GM12878 (cell line): ENCODE data around the gene MND1. TPM values are rescaled to one million over a fixed set of nuclear protein-coding genes. Genes with fewer than 3 reads are reported as not detected.

Source experiments
- ATAC-seq: fragments of 200-7000 bp; cut with Tn5 transposase; 3 replicates; pipeline ENCODE4 v1.9.1; 2020; ENCODE audit warnings: mild to moderate bottlenecking, moderate library complexity
- BruUV-seq: library from RNA; stranded (reverse); fragments of 400-500 nt; replicated peaks from 2 replicates; lab custom pipeline; 2021; lab: Mats Ljungman, UMichigan
- CTCF ChIA-PET: fragments of 300-600 bp; sonication (Branson Sonifier 250); formaldehyde crosslinking; extraction: SDS; loops from one replicate; lab custom pipeline; 2021; ENCODE audit warnings: inconsistent platforms; lab: Yijun Ruan, JAX
- POLR2A ChIA-PET: fragments of 350-600 bp; formaldehyde crosslinking; extraction: SDS; loops from one replicate; lab custom pipeline; 2021; ENCODE audit warnings: inconsistent platforms; lab: Charles Lee
- RAD21 ChIA-PET: fragments of 300-600 bp; sonication (Branson Sonifier 250); formaldehyde crosslinking; loops from one replicate; lab custom pipeline; 2023; ENCODE audit warnings: antibody characterized with exemption; ENCODE audit not compliant: unreplicated experiment; lab: Charles Lee
- SMC1A ChIA-PET: fragments of 300-600 bp; sonication (Branson Sonifier 250); formaldehyde crosslinking; loops from one replicate; lab custom pipeline; 2023; ENCODE audit not compliant: unreplicated experiment, uncharacterized antibody; lab: Charles Lee
- DNase-seq: peaks from one replicate; pipeline ENCODE4 v3.0.0-alpha.2; 2011; ENCODE audit warnings: low read depth, low spot score
- FAIRE-seq: peaks from 3 replicates; lab custom pipeline; 2011; peaks lifted over from hg19 to GRCh38; lab: Jason Lieb, UNC
- H2AFZ ChIP-seq: 2 replicates; pipeline ENCODE4 v1.6.0; 2011; ENCODE audit warnings: low read depth, low read length, control low read depth; ENCODE audit not compliant: control insufficient read depth
- H3K27ac ChIP-seq: 2 replicates; pipeline ENCODE4 v1.5.1; 2011; ENCODE audit warnings: control low read depth; ENCODE audit not compliant: control insufficient read depth, insufficient read depth
- H3K27me3 ChIP-seq, 2 experiments: replicated peaks in 1 of 2; 2 replicates each; pipeline versions ENCODE4 v1.6.0 to v1.6.1; 2011; ENCODE audit warnings: low read length in 1 of 2; ENCODE audit not compliant: control insufficient read depth in 2 of 2, insufficient read depth in 2 of 2
- H3K36me3 ChIP-seq, 2 experiments: 2 replicates each; pipeline ENCODE4 v1.5.1; 2011; ENCODE audit warnings: low read length in 1 of 2; ENCODE audit not compliant: control insufficient read depth in 2 of 2, insufficient read depth in 2 of 2
- H3K4me1 ChIP-seq: 2 replicates; pipeline ENCODE4 v1.6.1; 2011; ENCODE audit warnings: mild to moderate bottlenecking, low read length, moderate library complexity, mixed read lengths; ENCODE audit not compliant: control insufficient read depth, insufficient read depth
- H3K4me2 ChIP-seq: 2 replicates; pipeline ENCODE4 v1.6.0; 2011; ENCODE audit warnings: control low read depth; ENCODE audit not compliant: control insufficient read depth, insufficient read depth
- H3K4me3 ChIP-seq: fragments of 200-600 bp; sonication (generic); 2 replicates; pipeline ENCODE4 v1.5.1; 2016
- H3K79me2 ChIP-seq: 2 replicates; pipeline ENCODE4 v1.6.0; 2011; ENCODE audit warnings: low read length; ENCODE audit not compliant: control insufficient read depth, insufficient read depth
- H3K9ac ChIP-seq: 2 replicates; pipeline ENCODE4 v1.8.0; 2011; ENCODE audit warnings: low read length, control low read depth, mixed read lengths; ENCODE audit not compliant: control insufficient read depth, insufficient read depth
- H3K9me3 ChIP-seq: replicated peaks from 3 replicates; pipeline ENCODE4 v1.5.1; 2011; ENCODE audit warnings: mild to moderate bottlenecking, low read length; ENCODE audit not compliant: control insufficient read depth, insufficient read depth
- H4K20me1 ChIP-seq: 2 replicates; pipeline ENCODE4 v1.6.0; 2011; ENCODE audit not compliant: control insufficient read depth, insufficient read depth
- CBX5 ChIP-seq: sonication (generic); IDR thresholded peaks from 2 replicates; pipeline ENCODE4 v1.6.1; 2016; ENCODE audit warnings: low read depth, moderate library complexity, mild to moderate bottlenecking, inconsistent platforms
- CEBPZ ChIP-seq: fragments of 150-350 bp; IDR thresholded peaks from 2 replicates; pipeline ENCODE4 v1.6.1; 2016; ENCODE audit warnings: low read depth, low read length
- IKZF2 ChIP-seq, 2 experiments: fragments of 450-650 bp; IDR thresholded peaks; 2 replicates each; pipeline ENCODE4 v1.6.1; 2017; ENCODE audit warnings: mild to moderate bottlenecking in 2 of 2, moderate library complexity in 2 of 2
- MEF2B ChIP-seq: fragments of 450-650 bp; IDR thresholded peaks from 2 replicates; pipeline ENCODE4 v1.6.1; 2018; ENCODE audit warnings: mild to moderate bottlenecking, moderate library complexity; ENCODE audit not compliant: partially characterized antibody, poor library complexity, severe bottlenecking
- PKNOX1 ChIP-seq: fragments of 450-650 bp; IDR thresholded peaks from 2 replicates; pipeline ENCODE4 v1.6.1; 2016; ENCODE audit warnings: mild to moderate bottlenecking
- POLR2AphosphoS2 ChIP-seq: IDR thresholded peaks from 2 replicates; pipeline ENCODE4 v1.6.1; 2011; ENCODE audit warnings: low read depth, mild to moderate bottlenecking, low read length, improper control_type of control experiment, moderate library complexity
- POLR2AphosphoS5 ChIP-seq: IDR thresholded peaks from 2 replicates; pipeline ENCODE4 v1.6.1; 2011; ENCODE audit warnings: mild to moderate bottlenecking, low read length, inconsistent platforms
- SIX5 ChIP-seq: IDR thresholded peaks from 2 replicates; pipeline ENCODE4 v1.6.1; 2011; ENCODE audit warnings: mild to moderate bottlenecking, low read depth, low read length, moderate library complexity; ENCODE audit not compliant: severe bottlenecking
- SMAD5 ChIP-seq: IDR thresholded peaks from 2 replicates; pipeline ENCODE4 v1.6.1; 2016; ENCODE audit warnings: antibody characterized with exemption, low read depth
- TARDBP ChIP-seq: IDR thresholded peaks from 2 replicates; pipeline ENCODE4 v1.6.1; 2016; ENCODE audit warnings: borderline replicate concordance
- YY1 ChIP-seq: IDR thresholded peaks from 2 replicates; pipeline ENCODE4 v1.6.1; 2011; ENCODE audit warnings: low read depth, mild to moderate bottlenecking, low read length
- WGBS: methylation state at CpG from one replicate; pipeline ENCODE4 v1.1.6; 2016; ENCODE audit warnings: low lambda C conversion rate; ENCODE audit not compliant: insufficient replicate concordance, insufficient coverage; ENCODE audit errors: missing lambda C conversion rate; 5-methylcytosine and 5-hydroxymethylcytosine counted together
- in situ Hi-C: fragments of 300-500 bp; cut with MboI; formaldehyde crosslinking; loops from 9 replicates; pipeline ENCODE4 v1.14.3; 2018; ENCODE audit warnings: mixed read lengths
- intact Hi-C: fragments of 100-400 bp; cut with micrococcal nuclease; formaldehyde crosslinking; loops from one replicate; pipeline ENCODE4 v1.14.2; 2022; ENCODE audit not compliant: unreplicated experiment
- polyA plus RNA-seq, 11 experiments: library from polyadenylated mRNA; depleted of rRNA in 4 of 11; unstranded in 6 of 11; stranded (reverse) in 5 of 11; fragments of >200 nt; fragmentation: Nextera tagmentation in 4 of 11; fragmentation: Illumina TruSeq in 1 of 11; extraction: Ambion mirVana in 4 of 11; extraction: Trizol in 1 of 11; gene quantifications; 1 replicate in 1 of 11; 2 replicates in 10 of 11; pipeline versions ENCODE4 v1.2.1 to v1.2.3, GENCODE V29; 2011 to 2016; ENCODE audit warnings: inconsistent platforms in 2 of 11, missing spikeins in 2 of 11, low read depth in 1 of 11
- total RNA-seq, 4 experiments: library from RNA; depleted of rRNA in 3 of 4; stranded (reverse); fragments of >200 nt in 3 of 4; fragmentation: Illumina TruSeq in 1 of 4; extraction: Trizol in 1 of 4; gene quantifications; 2 replicates each; pipeline versions ENCODE4 v1.2.1 to v1.2.3, GENCODE V29; 2013 to 2021

The MND1 gene
- total and polyA plus RNA-seq, 10 of the 15 experiments (the other 5 are each of a cell fraction or from before 2014, with no cell fraction given), result 17.7 to 58.1 (median 47.3) TPM

- intact Hi-C loops, result no loop called here
- H3K27me3 ChIP-seq, result no peaks in the 10 kb centered on the region; a peak in 1 of 4 replicates
- RAD21 ChIA-PET, result no interaction called here
- 98% methylated on average over 4 of the region's 4 CpGs for WGBS
- H3K4me1 ChIP-seq, result peaks cover 6% of the 10 kb centered on the region; the same call in 1 of the 2 replicates
- no peaks in the 10 kb centered on the region for H3K79me2 ChIP-seq
- no peak overlapping the region for H3K9ac ChIP-seq
- DNase-seq (no peak), ATAC-seq (no peak), FAIRE-seq (no peak)
- CTCF ChIA-PET, result interaction anchor here (1.0 to 10.4 kb wide), 2 partner anchors 306 to 310 kb away, joined by 3 to 142 read pairs; no protein-coding TSS in a partner anchor
- no peak overlapping the region for H3K4me3 ChIP-seq
- H3K4me2 ChIP-seq, result no peak overlapping the region
- in situ Hi-C loops, result no loop called here
- H3K27ac ChIP-seq, result no peak overlapping the region
- no peaks in the 10 kb centered on the region for H3K9me3 ChIP-seq
- no TSS peak for BruUV-seq
- TF ChIP-seq MEF2B, result no peak
- no peak for TF ChIP-seq CBX5
- TF ChIP-seq SIX5, result no peak
- TF ChIP-seq TARDBP, result no peak
- TF ChIP-seq POLR2AphosphoS2, result no peak
- no peak for TF ChIP-seq IKZF2 (IDR thresholded peaks at IDR 0.05)
- no peak for TF ChIP-seq YY1
- TF ChIP-seq POLR2AphosphoS5, result no peak
- no peak for TF ChIP-seq SMAD5
- TF ChIP-seq CEBPZ, result no peak
- no peak for TF ChIP-seq PKNOX1
- TF ChIP-seq, all 136 proteins: peak for 0
- ChIA-PET POLR2A (no interaction called here), SMC1A (interaction anchor here (0.8 to 1.2 kb wide), 5 partner anchors 34 to 254 kb away, joined by 3 to 4 read pairs (median 3); no protein-coding TSS in a partner anchor)
- no peak overlapping the region for H2AFZ ChIP-seq
- H4K20me1 ChIP-seq, result no peaks in the 10 kb centered on the region; the same call in 1 of the 2 replicates
- H3K36me3 ChIP-seq, result no peaks in the 10 kb centered on the region
Observed at GRCh38 chr4:153337686-153338085, 6.8 kb upstream of the MND1 start.
